Type B pancreatic cell (in vitro differentiated cells): ENCODE data around the gene CASP5. TPM values are rescaled to one million over a fixed set of nuclear protein-coding genes. Genes with fewer than 3 reads are reported as not detected.

ENCODE experiments used
- DNase-seq: peaks from one replicate; pipeline ENCODE4 v3.0.0; 2021; ENCODE audit warnings: mixed read lengths; ENCODE audit not compliant: unreplicated experiment; ENCODE audit errors: extremely low spot score
- H3K27ac Mint-ChIP-seq: 2 replicates; pipeline ENCODE4 v1.8.0; 2021; ENCODE audit warnings: mild to moderate bottlenecking, mixed read lengths
- H3K27me3 Mint-ChIP-seq: 2 replicates; pipeline ENCODE4 v1.8.0; 2021; ENCODE audit warnings: mixed read lengths
- H3K36me3 Mint-ChIP-seq: 2 replicates; pipeline ENCODE4 v1.8.0; 2021; ENCODE audit warnings: mixed read lengths
- H3K4me1 Mint-ChIP-seq: one replicate; pipeline ENCODE4 v1.8.0; 2021; ENCODE audit warnings: mixed read lengths; ENCODE audit not compliant: unreplicated experiment
- H3K4me3 Mint-ChIP-seq: 2 replicates; pipeline ENCODE4 v1.8.0; 2021; ENCODE audit warnings: mild to moderate bottlenecking, mixed read lengths
- H3K9me3 Mint-ChIP-seq: 2 replicates; pipeline ENCODE4 v1.8.0; 2021; ENCODE audit warnings: mixed read lengths
- CTCF ChIP-seq: fragments of 200-600 bp; sonication (generic); conservative IDR thresholded peaks from 2 replicates; pipeline ENCODE4 v1.5.0; 2021; ENCODE audit warnings: antibody characterized with exemption, mild to moderate bottlenecking
- total RNA-seq: library from RNA; stranded (reverse); gene quantifications from 2 replicates; pipeline ENCODE4 v1.2.1, GENCODE V29; 2021; ENCODE audit warnings: low replicate concordance

Gene CASP5
- total RNA-seq, 1 donor from 2014 or later = not detected

GRCh38 chr11:105003151-105003550 lies 19.8 kb downstream of the CASP5 start:
- no peaks in the 10 kb centered on the region for H3K27me3 Mint-ChIP-seq
- no peaks in the 10 kb centered on the region for H3K4me1 Mint-ChIP-seq

GRCh38 chr11:105000797-105001196 lies 22.2 kb downstream of the CASP5 start:
- TF ChIP-seq CTCF = peak; percentile 62
- H3K4me3 Mint-ChIP-seq = no peak overlapping the region
- peaks cover 4% of the 10 kb centered on the region for H3K9me3 Mint-ChIP-seq
- no peaks in the 10 kb centered on the region for H3K27me3 Mint-ChIP-seq
- H3K36me3 Mint-ChIP-seq = no peaks in the 10 kb centered on the region
- no peak for DNase-seq
- H3K27ac Mint-ChIP-seq = no peak overlapping the region
- no peaks in the 10 kb centered on the region for H3K4me1 Mint-ChIP-seq

More at GRCh38 chr11:105003151-105003550, 19.8 kb downstream of the CASP5 start:
- Mint-ChIP-seq H3K9me3 (peaks cover 4% of the 10 kb centered on the region), H3K36me3 (no peaks in the 10 kb centered on the region), H3K4me3 (no peak overlapping the region), H3K27ac (no peak overlapping the region)
- TF ChIP-seq CTCF = no peak
- DNase-seq = no peak

GRCh38 chr11:105000167-105000566 lies 22.8 kb downstream of the CASP5 start:
- DNase-seq = no peak
- no peak for TF ChIP-seq CTCF
- H3K27ac Mint-ChIP-seq = no peak overlapping the region
- H3K27me3 Mint-ChIP-seq = no peaks in the 10 kb centered on the region
- H3K9me3 Mint-ChIP-seq = peaks cover 4% of the 10 kb centered on the region
- no peaks in the 10 kb centered on the region for H3K36me3 Mint-ChIP-seq
- no peaks in the 10 kb centered on the region for H3K4me1 Mint-ChIP-seq
- H3K4me3 Mint-ChIP-seq = no peak overlapping the region

GRCh38 chr11:104999721-105000120 lies 23.2 kb downstream of the CASP5 start:
- no peak for TF ChIP-seq CTCF
- Mint-ChIP-seq H3K27ac (no peak overlapping the region), H3K4me1 (no peaks in the 10 kb centered on the region), H3K9me3 (peaks cover 4% of the 10 kb centered on the region), H3K27me3 (no peaks in the 10 kb centered on the region), H3K36me3 (no peaks in the 10 kb centered on the region), H3K4me3 (no peak overlapping the region)
- DNase-seq = no peak

GRCh38 chr11:104997288-104997687 lies 25.7 kb downstream of the CASP5 start:
- Mint-ChIP-seq H3K4me1 (no peaks in the 10 kb centered on the region), H3K27ac (no peak overlapping the region), H3K4me3 (no peak overlapping the region), H3K9me3 (peaks cover 4% of the 10 kb centered on the region), H3K27me3 (no peaks in the 10 kb centered on the region), H3K36me3 (no peaks in the 10 kb centered on the region)
- no peak for TF ChIP-seq CTCF
- DNase-seq = no peak

- Mint-ChIP-seq H3K4me1 (no peaks in the 10 kb centered on the region), H3K4me3 (no peak overlapping the region), H3K27me3 (no peaks in the 10 kb centered on the region), H3K9me3 (no peaks in the 10 kb centered on the region), H3K27ac (no peak overlapping the region), H3K36me3 (no peaks in the 10 kb centered on the region)
- DNase-seq = no peak
- TF ChIP-seq CTCF = no peak
These were observed 28.0 kb downstream of the CASP5 start for GRCh38 chr11:104995001-104995408.
